ENCODE data around the gene LRRN3. TPM values are rescaled to one million over a fixed set of nuclear protein-coding genes. Genes with fewer than 3 reads are reported as not detected.

The LRRN3 gene
- total and polyA plus RNA-seq, 7 donors = 0.41 to 3.3 (median 0.76) TPM; not detected in 2

DNA sequence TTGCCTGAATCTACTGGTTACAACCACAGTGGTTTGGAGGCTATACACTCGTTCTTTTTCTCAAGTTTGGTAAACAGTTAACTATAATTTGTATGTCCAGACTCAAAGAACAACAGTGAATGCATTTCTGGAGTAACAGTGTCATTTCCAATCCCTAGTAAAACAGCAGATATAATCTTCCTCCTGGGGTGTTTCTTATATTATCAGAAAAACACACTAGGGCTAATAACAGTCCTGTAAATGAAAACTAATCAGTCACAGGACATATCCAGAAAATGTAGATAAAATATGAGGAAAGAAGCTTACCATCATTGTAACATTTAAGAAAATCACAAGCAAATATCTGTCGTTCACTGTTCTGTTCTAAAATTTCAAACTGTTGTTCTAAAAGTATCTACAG is 82.6 kb downstream of the LRRN3 start:
- Histone ChIP-seq H3K27ac (no peak overlapping the region), H3K27me3 (no peaks in the 10 kb centered on the region), H3K4me1 (peaks cover 0 to 17% (median 11%) of the 10 kb centered on the region in 4 donors), H3K4me3 (no peak overlapping the region), H3K36me3 (no peaks in the 10 kb centered on the region), H3K9me3 (no peaks in the 10 kb centered on the region)
- no peak for TF ChIP-seq POLR2AphosphoS5 (IDR thresholded peaks at IDR 0.05)
- no peak for TF ChIP-seq EP300 (IDR thresholded peaks at IDR 0.05)
- TF ChIP-seq, protein P1, sequence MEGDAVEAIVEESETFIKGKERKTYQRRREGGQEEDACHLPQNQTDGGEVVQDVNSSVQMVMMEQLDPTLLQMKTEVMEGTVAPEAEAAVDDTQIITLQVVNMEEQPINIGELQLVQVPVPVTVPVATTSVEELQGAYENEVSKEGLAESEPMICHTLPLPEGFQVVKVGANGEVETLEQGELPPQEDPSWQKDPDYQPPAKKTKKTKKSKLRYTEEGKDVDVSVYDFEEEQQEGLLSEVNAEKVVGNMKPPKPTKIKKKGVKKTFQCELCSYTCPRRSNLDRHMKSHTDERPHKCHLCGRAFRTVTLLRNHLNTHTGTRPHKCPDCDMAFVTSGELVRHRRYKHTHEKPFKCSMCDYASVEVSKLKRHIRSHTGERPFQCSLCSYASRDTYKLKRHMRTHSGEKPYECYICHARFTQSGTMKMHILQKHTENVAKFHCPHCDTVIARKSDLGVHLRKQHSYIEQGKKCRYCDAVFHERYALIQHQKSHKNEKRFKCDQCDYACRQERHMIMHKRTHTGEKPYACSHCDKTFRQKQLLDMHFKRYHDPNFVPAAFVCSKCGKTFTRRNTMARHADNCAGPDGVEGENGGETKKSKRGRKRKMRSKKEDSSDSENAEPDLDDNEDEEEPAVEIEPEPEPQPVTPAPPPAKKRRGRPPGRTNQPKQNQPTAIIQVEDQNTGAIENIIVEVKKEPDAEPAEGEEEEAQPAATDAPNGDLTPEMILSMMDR (IDR thresholded peaks at IDR 0.05) = no peak
- TF ChIP-seq POLR2A (IDR thresholded peaks at IDR 0.05) = no peak
- 86 to 91% methylated on average over 2 of the region's 2 CpGs for WGBS, 2 donors
- intact Hi-C loops (cut with DNase I) = no loop called here
- no peak for DNase-seq

DNA sequence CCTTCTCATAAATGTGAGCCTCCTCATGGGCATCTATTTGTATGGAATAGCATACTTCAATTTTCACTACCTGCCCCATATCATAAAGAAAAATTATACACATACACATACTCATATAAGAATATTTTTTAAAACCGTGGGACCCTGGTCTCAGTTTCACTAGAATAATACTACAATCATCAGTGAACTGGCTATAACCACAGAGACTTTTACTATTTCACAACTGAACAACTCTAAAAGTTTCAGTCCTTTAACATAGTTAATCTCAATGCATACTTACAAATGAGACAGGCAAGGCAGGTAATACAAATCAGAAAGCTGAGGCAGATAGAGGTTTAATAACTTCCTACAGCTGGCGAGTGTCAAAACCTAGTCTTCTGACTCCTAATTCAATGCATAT is 83.1 kb downstream of the LRRN3 start:
- no peak for DNase-seq
- Histone ChIP-seq H3K27ac (no peak overlapping the region), H3K4me1 (peaks cover 0 to 16% (median 8%) of the 10 kb centered on the region in 4 donors), H3K9me3 (no peaks in the 10 kb centered on the region), H3K4me3 (no peak overlapping the region), H3K36me3 (no peaks in the 10 kb centered on the region), H3K27me3 (no peaks in the 10 kb centered on the region)
- 86 to 92% methylated on average over 2 of the region's 2 CpGs for WGBS, 2 donors
- intact Hi-C loops (cut with DNase I) = no loop called here
- TF ChIP-seq POLR2A (IDR thresholded peaks at IDR 0.05) = no peak
- no peak for TF ChIP-seq POLR2AphosphoS5 (IDR thresholded peaks at IDR 0.05)
- TF ChIP-seq EP300 (IDR thresholded peaks at IDR 0.05) = no peak
- TF ChIP-seq, protein P1 (IDR thresholded peaks at IDR 0.05) = no peak

DNA sequence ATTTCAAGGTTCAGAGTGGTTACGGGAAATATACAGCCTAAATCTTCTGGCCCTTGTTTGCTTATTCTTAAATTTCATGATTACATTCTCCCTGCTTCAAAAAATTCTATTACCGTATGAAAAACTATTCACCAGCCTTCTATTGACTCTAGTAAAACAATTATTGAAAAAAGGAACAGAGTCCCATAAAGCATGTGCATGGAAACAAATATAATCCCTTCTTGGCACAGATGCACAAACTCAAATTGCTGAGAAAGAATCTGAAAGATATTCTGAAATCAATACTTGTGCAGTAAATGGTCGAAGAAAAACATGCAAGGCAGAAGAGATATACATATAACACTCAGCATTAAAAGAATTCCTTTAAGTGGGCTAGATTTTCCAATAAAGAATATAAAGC is 83.6 kb downstream of the LRRN3 start:
- H3K36me3 ChIP-seq = no peaks in the 10 kb centered on the region
- TF ChIP-seq, protein P1 (IDR thresholded peaks at IDR 0.05) = no peak
- no peak for TF ChIP-seq POLR2A (IDR thresholded peaks at IDR 0.05)
- H3K9me3 ChIP-seq = no peaks in the 10 kb centered on the region
- H3K27ac ChIP-seq = no peak overlapping the region
- peaks cover 0 to 16% (median 8%) of the 10 kb centered on the region in 4 donors for H3K4me1 ChIP-seq
- no peak for DNase-seq
- 80 to 81% methylated on average over 3 of the region's 3 CpGs for WGBS, 2 donors
- no peak overlapping the region for H3K4me3 ChIP-seq
- intact Hi-C loops (cut with DNase I) = no loop called here
- no peaks in the 10 kb centered on the region for H3K27me3 ChIP-seq
